Breast epithelium (tissue), 3 donors: Measurements from ENCODE around the gene KLRD1.

Experiments
- POLR2A ChIP-seq: fragments of 450-650 bp; IDR thresholded peaks from one replicate; pipeline ENCODE4 v1.6.1; 2016; ENCODE audit warnings: antibody characterized with exemption, mild to moderate bottlenecking, moderate library complexity
- TF ChIP-seq, protein P1 (sequence below), 3 donors: fragments of 450-650 bp; IDR thresholded peaks; one replicate each; pipeline ENCODE4 v1.5.1; 2016 to 2017; ENCODE audit warnings: antibody characterized with exemption in 3 of 3, mild to moderate bottlenecking in 3 of 3, moderate library complexity in 3 of 3

GRCh38 chr12:10362325-10362724 lies 54.7 kb downstream of the KLRD1 start:
- TF ChIP-seq POLR2A, result no peak
- TF ChIP-seq, protein P1, sequence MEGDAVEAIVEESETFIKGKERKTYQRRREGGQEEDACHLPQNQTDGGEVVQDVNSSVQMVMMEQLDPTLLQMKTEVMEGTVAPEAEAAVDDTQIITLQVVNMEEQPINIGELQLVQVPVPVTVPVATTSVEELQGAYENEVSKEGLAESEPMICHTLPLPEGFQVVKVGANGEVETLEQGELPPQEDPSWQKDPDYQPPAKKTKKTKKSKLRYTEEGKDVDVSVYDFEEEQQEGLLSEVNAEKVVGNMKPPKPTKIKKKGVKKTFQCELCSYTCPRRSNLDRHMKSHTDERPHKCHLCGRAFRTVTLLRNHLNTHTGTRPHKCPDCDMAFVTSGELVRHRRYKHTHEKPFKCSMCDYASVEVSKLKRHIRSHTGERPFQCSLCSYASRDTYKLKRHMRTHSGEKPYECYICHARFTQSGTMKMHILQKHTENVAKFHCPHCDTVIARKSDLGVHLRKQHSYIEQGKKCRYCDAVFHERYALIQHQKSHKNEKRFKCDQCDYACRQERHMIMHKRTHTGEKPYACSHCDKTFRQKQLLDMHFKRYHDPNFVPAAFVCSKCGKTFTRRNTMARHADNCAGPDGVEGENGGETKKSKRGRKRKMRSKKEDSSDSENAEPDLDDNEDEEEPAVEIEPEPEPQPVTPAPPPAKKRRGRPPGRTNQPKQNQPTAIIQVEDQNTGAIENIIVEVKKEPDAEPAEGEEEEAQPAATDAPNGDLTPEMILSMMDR (IDR thresholded peaks at IDR 0.05), result no peak
